ENCODE data around the gene PDZD7.
"Not testable (repeated sequence)": the region's sequence is repeated elsewhere in the genome, so short reads cannot be mapped to it uniquely, and the experiment has no call there.

The PDZD7 gene

GRCh38 chr10:101038484-101038883, 7.6 kb upstream of the PDZD7 start:
- Mint-ChIP-seq H3K27ac (no peak overlapping the region), H3K27me3 (no peaks in the 10 kb centered on the region), H3K4me3 (no peak overlapping the region), H3K4me1 (ENCODE audit: low read depth) (peaks cover 25% of the 10 kb centered on the region), H3K36me3 (ENCODE audit: low read depth) (peaks cover 37% of the 10 kb centered on the region), H3K9me3 (no peaks in the 10 kb centered on the region)
- DNase-seq = no peak

- no peak for DNase-seq
- peaks cover 21% of the 10 kb centered on the region for H3K4me1 Mint-ChIP-seq (ENCODE audit: low read depth)
- no peak overlapping the region for H3K27ac Mint-ChIP-seq
- H3K36me3 Mint-ChIP-seq (ENCODE audit: low read depth) = peaks cover 37% of the 10 kb centered on the region
- H3K27me3 Mint-ChIP-seq = no peaks in the 10 kb centered on the region
- H3K4me3 Mint-ChIP-seq = no peak overlapping the region
- no peaks in the 10 kb centered on the region for H3K9me3 Mint-ChIP-seq
Observed at GRCh38 chr10:101036726-101037125, 5.8 kb upstream of the PDZD7 start.

GRCh38 chr10:101035916-101036702, 5.2 kb upstream of the PDZD7 start:
- Mint-ChIP-seq H3K27ac (no peak overlapping the region), H3K4me3 (no peak overlapping the region), H3K27me3 (no peaks in the 10 kb centered on the region), H3K9me3 (no peaks in the 10 kb centered on the region), H3K4me1 (ENCODE audit: low read depth) (peaks cover 25% of the 10 kb centered on the region), H3K36me3 (ENCODE audit: low read depth) (peaks cover 41% of the 10 kb centered on the region)
- no peak for DNase-seq

GRCh38 chr10:101035314-101035713, 4.4 kb upstream of the PDZD7 start:
- Mint-ChIP-seq H3K4me3 (no peak overlapping the region), H3K27me3 (no peaks in the 10 kb centered on the region), H3K9me3 (no peaks in the 10 kb centered on the region), H3K36me3 (ENCODE audit: low read depth) (peaks cover 40% of the 10 kb centered on the region), H3K4me1 (ENCODE audit: low read depth) (peaks cover 27% of the 10 kb centered on the region), H3K27ac (no peak overlapping the region)
- no peak for DNase-seq

GRCh38 chr10:101034404-101034803, 3.5 kb upstream of the PDZD7 start:
- DNase-seq, H3K4me3 Mint-ChIP-seq, H3K27me3 Mint-ChIP-seq, H3K9me3 Mint-ChIP-seq, H3K27ac Mint-ChIP-seq: not testable (repeated sequence)
- Mint-ChIP-seq H3K4me1 (ENCODE audit: low read depth) (peaks cover 28% of the 10 kb centered on the region), H3K36me3 (ENCODE audit: low read depth) (peaks cover 40% of the 10 kb centered on the region)

GRCh38 chr10:101033276-101033675, 2.3 kb upstream of the PDZD7 start:
- Mint-ChIP-seq H3K4me1 (ENCODE audit: low read depth) (peaks cover 28% of the 10 kb centered on the region), H3K36me3 (ENCODE audit: low read depth) (peaks cover 34% of the 10 kb centered on the region), H3K27ac (peak overlapping the region; percentile 63), H3K27me3 (peaks cover 8% of the 10 kb centered on the region), H3K9me3 (no peaks in the 10 kb centered on the region), H3K4me3 (peak overlapping the region; percentile 77)
- no peak for DNase-seq

GRCh38 chr10:101032637-101033224, 1.8 kb upstream of the PDZD7 start:
- H3K36me3 Mint-ChIP-seq (ENCODE audit: low read depth) = peaks cover 29% of the 10 kb centered on the region
- peak overlapping the region; percentile 77 for H3K4me3 Mint-ChIP-seq
- H3K9me3 Mint-ChIP-seq = no peaks in the 10 kb centered on the region
- peak overlapping the region; percentile 90 for H3K27ac Mint-ChIP-seq
- H3K4me1 Mint-ChIP-seq (ENCODE audit: low read depth) = peaks cover 28% of the 10 kb centered on the region
- peak; percentile 72 for DNase-seq
- peaks cover 8% of the 10 kb centered on the region for H3K27me3 Mint-ChIP-seq

- H3K27me3 Mint-ChIP-seq = peaks cover 8% of the 10 kb centered on the region
- peak overlapping the region; percentile 90 for H3K27ac Mint-ChIP-seq
- H3K4me3 Mint-ChIP-seq = peak overlapping the region; percentile 77
- peak; percentile 81 for DNase-seq
- H3K36me3 Mint-ChIP-seq (ENCODE audit: low read depth) = peaks cover 22% of the 10 kb centered on the region
- H3K4me1 Mint-ChIP-seq (ENCODE audit: low read depth) = peaks cover 28% of the 10 kb centered on the region
- H3K9me3 Mint-ChIP-seq = no peaks in the 10 kb centered on the region
Observed at GRCh38 chr10:101031796-101032636, 1.1 kb upstream of the PDZD7 start.

GRCh38 chr10:101030496-101031127, 317 bp downstream of the PDZD7 start:
- peaks cover 28% of the 10 kb centered on the region for H3K4me1 Mint-ChIP-seq (ENCODE audit: low read depth)
- H3K9me3 Mint-ChIP-seq = no peaks in the 10 kb centered on the region
- peaks cover 8% of the 10 kb centered on the region for H3K27me3 Mint-ChIP-seq
- peak overlapping the region; percentile 77 for H3K4me3 Mint-ChIP-seq
- peaks cover 8% of the 10 kb centered on the region for H3K36me3 Mint-ChIP-seq (ENCODE audit: low read depth)
- peak overlapping the region; percentile 90 for H3K27ac Mint-ChIP-seq
- DNase-seq = no peak

- peaks cover 8% of the 10 kb centered on the region for H3K27me3 Mint-ChIP-seq
- H3K36me3 Mint-ChIP-seq (ENCODE audit: low read depth) = peaks cover 5% of the 10 kb centered on the region
- no peak overlapping the region for H3K27ac Mint-ChIP-seq
- H3K4me3 Mint-ChIP-seq = no peak overlapping the region
- no peaks in the 10 kb centered on the region for H3K9me3 Mint-ChIP-seq
- no peak for DNase-seq
- peaks cover 28% of the 10 kb centered on the region for H3K4me1 Mint-ChIP-seq (ENCODE audit: low read depth)
Observed at GRCh38 chr10:101029520-101030295, 1.2 kb downstream of the PDZD7 start.

GRCh38 chr10:101028446-101029337, 2.2 kb downstream of the PDZD7 start:
- Mint-ChIP-seq H3K9me3 (no peaks in the 10 kb centered on the region), H3K27ac (no peak overlapping the region)

GRCh38 chr10:101027106-101027720, 3.7 kb downstream of the PDZD7 start:
- H3K4me3 Mint-ChIP-seq = no peak overlapping the region
- no peak for DNase-seq

More at GRCh38 chr10:101028446-101029337, 2.2 kb downstream of the PDZD7 start:
- Mint-ChIP-seq H3K4me1 (ENCODE audit: low read depth) (peaks cover 25% of the 10 kb centered on the region), H3K36me3 (ENCODE audit: low read depth) (peaks cover 5% of the 10 kb centered on the region), H3K4me3 (no peak overlapping the region), H3K27me3 (peaks cover 8% of the 10 kb centered on the region)
- no peak for DNase-seq

More at GRCh38 chr10:101027106-101027720, 3.7 kb downstream of the PDZD7 start:
- Mint-ChIP-seq H3K36me3 (ENCODE audit: low read depth) (peaks cover 5% of the 10 kb centered on the region), H3K9me3 (no peaks in the 10 kb centered on the region), H3K4me1 (ENCODE audit: low read depth) (peaks cover 13% of the 10 kb centered on the region), H3K27me3 (peaks cover 8% of the 10 kb centered on the region), H3K27ac (no peak overlapping the region)

Data from activated T-cell treated with anti-CD3 and anti-CD28 coated beads, Interleukin-2, amount 50 U/mL, for 24 hours (primary cell).